Activated CD8-positive, alpha-beta memory T cell treated with anti-CD3 and anti-CD28 coated beads for 36 hours (primary cell): ENCODE data around the gene SNAPIN. TPM values are rescaled to one million over a fixed set of nuclear protein-coding genes. Genes with fewer than 3 reads are reported as not detected.

Source experiments
- CTCF ChIA-PET: fragments of 350-600 bp; sonication (Branson Sonifier 250); formaldehyde crosslinking; loops from one replicate; lab custom pipeline; 2021; ENCODE audit warnings: antibody characterized with exemption; lab: Charles Lee
- POLR2A ChIA-PET: fragments of 350-600 bp; sonication (Branson Sonifier 250); formaldehyde crosslinking; loops from one replicate; lab custom pipeline; 2021; ENCODE audit warnings: antibody characterized with exemption; lab: Charles Lee
- total RNA-seq, 2 experiments: library from RNA; stranded (reverse); gene quantifications; one replicate each; pipeline ENCODE4 v1.2.3, GENCODE V29; 2021

Gene SNAPIN
- total RNA-seq, 2 experiments from 2014 or later = 34.3 to 34.4 TPM

- ChIA-PET CTCF (interaction anchor here (0.7 to 1.9 kb wide), 3 partner anchors 24 to 128 kb away, joined by 3 to 6 read pairs (median 3); no protein-coding TSS in a partner anchor), POLR2A (interaction anchor here (0.8 to 1.3 kb wide), 2 partner anchors 9 to 29 kb away, joined by 3 to 4 read pairs; no protein-coding TSS in a partner anchor)
These were observed 19.2 kb upstream of the SNAPIN start for GRCh38 chr1:153639280-153639679.

GRCh38 chr1:153640213-153640612 is 18.3 kb upstream of the SNAPIN start:
- ChIA-PET POLR2A (interaction anchor here (0.6 to 0.7 kb wide), 2 partner anchors 77 to 306 kb away, joined by 3 to 8 read pairs; partner anchors contain the start of gene DENND4B), CTCF (interaction anchor here (0.6 to 1.2 kb wide), 3 partner anchors 43 to 129 kb away, joined by 3 read pairs; no protein-coding TSS in a partner anchor)

GRCh38 chr1:153640861-153641260 is 17.6 kb upstream of the SNAPIN start:
- ChIA-PET POLR2A (interaction anchor here (0.6 kb wide), 1 partner anchor 31 kb away, joined by 4 read pairs; no protein-coding TSS in a partner anchor), CTCF (no interaction called here)

GRCh38 chr1:153642161-153642560 is 16.3 kb upstream of the SNAPIN start:
- ChIA-PET CTCF (interaction anchor here (1.1 kb wide), 1 partner anchor 134 kb away, joined by 3 read pairs; no protein-coding TSS in a partner anchor), POLR2A (no interaction called here)

- CTCF ChIA-PET = interaction anchor here (1.1 to 3.0 kb wide), 2 partner anchors 9 to 135 kb away, joined by 3 to 11 read pairs; partner anchors contain the start of gene CHTOP
- POLR2A ChIA-PET = no interaction called here
These were observed 15.4 kb upstream of the SNAPIN start for GRCh38 chr1:153643100-153643499.

GRCh38 chr1:153643816-153644215 is 14.7 kb upstream of the SNAPIN start:
- ChIA-PET POLR2A (no interaction called here), CTCF (interaction anchor here (1.0 to 3.0 kb wide), 3 partner anchors 9 to 142 kb away, joined by 3 to 11 read pairs (median 3); partner anchors contain the start of gene CHTOP)

GRCh38 chr1:153646672-153647345 is 11.7 kb upstream of the SNAPIN start:
- ChIA-PET CTCF (no interaction called here), POLR2A (interaction anchor here (2.6 kb wide), 1 partner anchor 12 kb away, joined by 10 read pairs; the partner anchor contains the start of gene CHTOP)

- POLR2A ChIA-PET = interaction anchor here (0.6 to 2.6 kb wide), 2 partner anchors 13 to 141 kb away, joined by 4 to 10 read pairs; partner anchors contain the start of gene CHTOP
- CTCF ChIA-PET = interaction anchor here (1.2 kb wide), 1 partner anchor 13 kb away, joined by 5 read pairs; the partner anchor contains the start of gene CHTOP
These were observed 11.2 kb upstream of the SNAPIN start for GRCh38 chr1:153647346-153647714.

GRCh38 chr1:153648000-153648643 is 10.4 kb upstream of the SNAPIN start:
- CTCF ChIA-PET = interaction anchor here (0.6 to 1.2 kb wide), 3 partner anchors 14 to 137 kb away, joined by 3 to 5 read pairs (median 3); partner anchors contain the start of gene CHTOP
- POLR2A ChIA-PET = interaction anchor here (0.6 to 2.6 kb wide), 4 partner anchors 9 to 142 kb away, joined by 3 to 10 read pairs (median 4); partner anchors contain the start of gene CHTOP

GRCh38 chr1:153649137-153649862 is 9.2 kb upstream of the SNAPIN start:
- ChIA-PET POLR2A (interaction anchor here (0.8 to 2.6 kb wide), 3 partner anchors 10 to 14 kb away, joined by 3 to 10 read pairs (median 4); partner anchors contain the start of genes CHTOP and SNAPIN), CTCF (interaction anchor here (0.8 to 0.9 kb wide), 2 partner anchors 14 to 138 kb away, joined by 3 read pairs; no protein-coding TSS in a partner anchor)

- ChIA-PET CTCF (interaction anchor here (0.8 kb wide), 1 partner anchor 15 kb away, joined by 3 read pairs; no protein-coding TSS in a partner anchor), POLR2A (interaction anchor here (0.8 kb wide), 1 partner anchor 9 kb away, joined by 3 read pairs; the partner anchor contains the start of gene SNAPIN)
These were observed 8.7 kb upstream of the SNAPIN start for GRCh38 chr1:153649863-153650235.

GRCh38 chr1:153651771-153652170 is 6.7 kb upstream of the SNAPIN start:
- POLR2A ChIA-PET = interaction anchor here (1.9 kb wide), 1 partner anchor 17 kb away, joined by 6 read pairs; the partner anchor contains the start of gene CHTOP
- CTCF ChIA-PET = interaction anchor here (1.2 kb wide), 1 partner anchor 23 kb away, joined by 3 read pairs; no protein-coding TSS in a partner anchor

- ChIA-PET CTCF (interaction anchor here (1.2 kb wide), 1 partner anchor 22 kb away, joined by 3 read pairs; no protein-coding TSS in a partner anchor), POLR2A (interaction anchor here (1.9 kb wide), 1 partner anchor 18 kb away, joined by 6 read pairs; the partner anchor contains the start of gene CHTOP)
These were observed 5.5 kb upstream of the SNAPIN start for GRCh38 chr1:153652805-153653500.

GRCh38 chr1:153655333-153655732 is 3.2 kb upstream of the SNAPIN start:
- POLR2A ChIA-PET = interaction anchor here (0.5 kb wide), 1 partner anchor 10 kb away, joined by 3 read pairs; no protein-coding TSS in a partner anchor
- CTCF ChIA-PET = no interaction called here

- ChIA-PET CTCF (interaction anchor here (1.0 kb wide), 1 partner anchor 149 kb away, joined by 3 read pairs; no protein-coding TSS in a partner anchor), POLR2A (interaction anchor here (0.9 to 1.4 kb wide), 4 partner anchors 10 to 122 kb away, joined by 3 to 10 read pairs (median 3); partner anchors contain the start of genes CHTOP and ILF2)
These were observed 652 bp downstream of the SNAPIN start for GRCh38 chr1:153659175-153659534.

- ChIA-PET CTCF (no interaction called here), POLR2A (interaction anchor here (1.2 to 1.4 kb wide), 3 partner anchors 11 to 121 kb away, joined by 3 to 10 read pairs (median 3); partner anchors contain the start of genes CHTOP and ILF2)
These were observed 1.2 kb downstream of the SNAPIN start for GRCh38 chr1:153659656-153660055.

GRCh38 chr1:153661111-153661708 is 2.7 kb downstream of the SNAPIN start:
- POLR2A ChIA-PET = interaction anchor here (0.6 kb wide), 2 partner anchors 1533 to 1874 kb away, joined by 4 read pairs; no protein-coding TSS in a partner anchor
- CTCF ChIA-PET = interaction anchor here (0.7 to 1.6 kb wide), 2 partner anchors 9 to 151 kb away, joined by 3 read pairs; no protein-coding TSS in a partner anchor
